Measurements from ENCODE around the gene SMYD3. TPM values are rescaled to one million over a fixed set of nuclear protein-coding genes. Genes with fewer than 3 reads are reported as not detected.

The SMYD3 gene
- total RNA-seq, 1 donor from 2014 or later, result 0.32 TPM

- TF ChIP-seq CTCF (IDR thresholded peaks at IDR 0.05), result no peak
- Histone ChIP-seq H3K36me3 (peaks cover 32 to 54% of the 10 kb centered on the region in 2 donors), H3K27me3 (no peaks in the 10 kb centered on the region), H3K27ac (no peak overlapping the region), H3K9me3 (no peaks in the 10 kb centered on the region), H3K4me1 (no peaks in the 10 kb centered on the region), H3K4me3 (no peak overlapping the region)
- intact Hi-C loops (cut with DNase I), result no loop called here
- no peak for DNase-seq (ENCODE audit: low spot score in 2 of 2)
Observed at GRCh38 chr1:246544001-246544400, 36.9 kb upstream of the SMYD3 start.

GRCh38 chr1:246540738-246541491 lies 33.8 kb upstream of the SMYD3 start:
- no peaks in the 10 kb centered on the region for H3K9me3 ChIP-seq
- H3K27me3 ChIP-seq, result no peaks in the 10 kb centered on the region
- no peak for DNase-seq (ENCODE audit: low spot score in 2 of 2)
- no peak overlapping the region for H3K27ac ChIP-seq
- no peak for TF ChIP-seq CTCF (IDR thresholded peaks at IDR 0.05)
- intact Hi-C loops (cut with DNase I), result no loop called here
- H3K4me1 ChIP-seq, result no peaks in the 10 kb centered on the region
- H3K4me3 ChIP-seq, result no peak overlapping the region
- H3K36me3 ChIP-seq, result peaks cover 25 to 47% of the 10 kb centered on the region in 2 donors

- Histone ChIP-seq H3K4me3 (no peak overlapping the region), H3K27ac (no peak overlapping the region), H3K36me3 (peaks cover 9 to 21% of the 10 kb centered on the region in 2 donors), H3K4me1 (no peaks in the 10 kb centered on the region), H3K27me3 (no peaks in the 10 kb centered on the region), H3K9me3 (no peaks in the 10 kb centered on the region)
- DNase-seq (ENCODE audit: low spot score in 2 of 2), result no peak
- no peak for TF ChIP-seq CTCF (IDR thresholded peaks at IDR 0.05)
- intact Hi-C loops (cut with DNase I), result no loop called here
Observed at GRCh38 chr1:246537887-246538286, 30.8 kb upstream of the SMYD3 start.

- no peak for TF ChIP-seq CTCF (IDR thresholded peaks at IDR 0.05)
- H3K27ac ChIP-seq, result no peak overlapping the region
- no peaks in the 10 kb centered on the region for H3K9me3 ChIP-seq
- H3K4me1 ChIP-seq, result no peaks in the 10 kb centered on the region
- intact Hi-C loops (cut with DNase I), result no loop called here
- H3K4me3 ChIP-seq, result no peak overlapping the region
- H3K27me3 ChIP-seq, result no peaks in the 10 kb centered on the region
- no peak for DNase-seq (ENCODE audit: low spot score in 2 of 2)
- H3K36me3 ChIP-seq, result peaks cover 9 to 18% of the 10 kb centered on the region in 2 donors
Observed at GRCh38 chr1:246537441-246537840, 30.4 kb upstream of the SMYD3 start.

GRCh38 chr1:246534114-246534513 lies 27.0 kb upstream of the SMYD3 start:
- H3K9me3 ChIP-seq, result peaks cover 6 to 11% of the 10 kb centered on the region in 2 donors
- H3K27me3 ChIP-seq, result no peaks in the 10 kb centered on the region
- no peak for DNase-seq (ENCODE audit: low spot score in 2 of 2)
- no peak overlapping the region for H3K4me3 ChIP-seq
- no peaks in the 10 kb centered on the region for H3K4me1 ChIP-seq
- H3K36me3 ChIP-seq, result no peaks in the 10 kb centered on the region
- intact Hi-C loops (cut with DNase I), result no loop called here
- no peak for TF ChIP-seq CTCF (IDR thresholded peaks at IDR 0.05)
- H3K27ac ChIP-seq, result no peak overlapping the region
